H1 (cell line): Measurements from ENCODE around the gene CALY. TPM values are rescaled to one million over a fixed set of nuclear protein-coding genes. Genes with fewer than 3 reads are reported as not detected.

Source experiments
- CTCF ChIA-PET: fragments of 300-600 bp; sonication (Branson Sonifier 250); formaldehyde crosslinking; loops from one replicate; lab custom pipeline; 2021; ENCODE audit not compliant: partially characterized antibody; lab: Charles Lee
- POLR2A ChIA-PET: fragments of 300-600 bp; sonication (Branson Sonifier 250); formaldehyde crosslinking; loops from one replicate; lab custom pipeline; 2021; ENCODE audit warnings: inconsistent platforms; ENCODE audit not compliant: partially characterized antibody; lab: Charles Lee
- DNase-seq, 2 experiments: peaks; one replicate each; pipeline versions ENCODE4 v3.0.0 to v3.0.0-alpha.2; 2010 to 2022; ENCODE audit warnings: low spot score in 2 of 2, low read depth in 1 of 2, mixed read lengths in 1 of 2
- FAIRE-seq: peaks from 2 replicates; lab custom pipeline; 2011; peaks lifted over from hg19 to GRCh38; lab: Jason Lieb, UNC
- H2AFZ ChIP-seq: 2 replicates; pipeline ENCODE4 v1.8.1; 2012; ENCODE audit warnings: low read length, inconsistent platforms
- H2AK5ac ChIP-seq: 2 replicates; pipeline ENCODE4 v1.6.1; 2013; ENCODE audit warnings: low read depth, low read length
- H2BK120ac ChIP-seq: replicated peaks from 2 replicates; pipeline ENCODE3; 2013; ENCODE audit warnings: low read depth, low read length, inconsistent platforms
- H2BK12ac ChIP-seq: 2 replicates; pipeline ENCODE4 v1.6.1; 2013; ENCODE audit warnings: low read depth, low read length
- H2BK15ac ChIP-seq: 2 replicates; pipeline ENCODE4 v1.6.1; 2013; ENCODE audit warnings: low read length
- H2BK20ac ChIP-seq: 2 replicates; pipeline ENCODE4 v1.6.1; 2013; ENCODE audit warnings: low read length
- H2BK5ac ChIP-seq: 2 replicates; pipeline ENCODE4 v1.6.1; 2013; ENCODE audit warnings: low read depth, low read length
- H3K14ac ChIP-seq: 2 replicates; pipeline ENCODE4 v1.6.1; 2013; ENCODE audit warnings: inconsistent platforms; ENCODE audit not compliant: insufficient read length
- H3K18ac ChIP-seq: 2 replicates; pipeline ENCODE4 v1.6.1; 2013; ENCODE audit warnings: low read length; ENCODE audit errors: extremely low read depth
- H3K23ac ChIP-seq: 2 replicates; pipeline ENCODE4 v1.6.1; 2013; ENCODE audit warnings: inconsistent platforms; ENCODE audit not compliant: insufficient read length
- H3K23me2 ChIP-seq: 2 replicates; pipeline ENCODE4 v1.6.1; 2013; ENCODE audit warnings: low read depth, low read length
- H3K27ac ChIP-seq: 2 replicates; pipeline ENCODE4 v1.6.1; 2011; ENCODE audit warnings: low read depth, low read length, inconsistent platforms
- H3K27me3 ChIP-seq, 4 experiments: replicated peaks in 1 of 4; 1 replicate in 1 of 4; 2 replicates in 3 of 4; pipeline versions ENCODE4 v1.6.1 to v1.8.1; 2011 to 2013; ENCODE audit warnings: low read length in 3 of 4, mild to moderate bottlenecking in 3 of 4, inconsistent platforms in 2 of 4, mixed read lengths in 2 of 4, moderate library complexity in 1 of 4; ENCODE audit not compliant: control insufficient read depth in 3 of 4, insufficient read depth in 3 of 4; ENCODE audit errors: extremely low read depth in 1 of 4
- H3K36me3 ChIP-seq, 4 experiments: 2 replicates each; pipeline versions ENCODE4 v1.6.1 to v1.8.1; 2011 to 2013; ENCODE audit warnings: mild to moderate bottlenecking in 4 of 4, low read length in 3 of 4, moderate library complexity in 2 of 4, control low read depth in 1 of 4, inconsistent platforms in 1 of 4; ENCODE audit not compliant: insufficient read depth in 4 of 4, control insufficient read depth in 2 of 4
- H3K4ac ChIP-seq: replicated peaks from 2 replicates; pipeline ENCODE3; 2013; ENCODE audit warnings: low read length, low read depth, mixed read lengths, inconsistent platforms; ENCODE audit not compliant: insufficient read length
- H3K4me1 ChIP-seq, 4 experiments: replicated peaks in 1 of 4; 1 replicate in 1 of 4; 2 replicates in 3 of 4; pipeline versions ENCODE4 v1.6.1 to v1.8.1; 2011 to 2013; ENCODE audit warnings: low read length in 3 of 4, inconsistent platforms in 2 of 4, mixed read lengths in 1 of 4; ENCODE audit not compliant: insufficient read depth in 4 of 4, control insufficient read depth in 3 of 4
- H3K4me2 ChIP-seq, 2 experiments: 2 replicates each; pipeline versions ENCODE4 v1.6.1 to v1.8.1; 2011 to 2013; ENCODE audit warnings: low read depth in 2 of 2, low read length in 2 of 2, control low read depth in 1 of 2, inconsistent platforms in 1 of 2, mild to moderate bottlenecking in 1 of 2; ENCODE audit not compliant: insufficient read depth in 1 of 2
- H3K4me3 ChIP-seq, 4 experiments: fragments of 200-600, 300-600 bp in 1 of 4; sonication (generic), shearing (Covaris generic), sonication (Bioruptor Twin) in 1 of 4; 2 replicates each; pipeline versions ENCODE4 v1.5.1 to v1.8.1; 2011 to 2016; ENCODE audit warnings: low read length in 4 of 4, low read depth in 3 of 4, control low read depth in 2 of 4, inconsistent platforms in 2 of 4, mild to moderate bottlenecking in 2 of 4, mixed read lengths in 1 of 4, moderate library complexity in 1 of 4; ENCODE audit not compliant: insufficient read depth in 2 of 4; ENCODE audit errors: extremely low read depth in 1 of 4
- H3K56ac ChIP-seq: replicated peaks from 2 replicates; pipeline ENCODE3; 2013; ENCODE audit warnings: low read depth, mild to moderate bottlenecking, mixed read lengths, low read length, inconsistent platforms; ENCODE audit not compliant: insufficient read length
- H3K79me1 ChIP-seq: 2 replicates; pipeline ENCODE4 v1.6.1; 2013; ENCODE audit warnings: low read depth, low read length, control low read depth
- H3K79me2 ChIP-seq, 2 experiments: 2 replicates each; pipeline versions ENCODE4 v1.6.1 to v1.8.1; 2012 to 2013; ENCODE audit warnings: low read length in 2 of 2, mild to moderate bottlenecking in 2 of 2, inconsistent platforms in 1 of 2; ENCODE audit not compliant: insufficient read depth in 2 of 2, control insufficient read depth in 1 of 2
- H3K9ac ChIP-seq, 4 experiments: replicated peaks in 1 of 4; 1 replicate in 1 of 4; 2 replicates in 3 of 4; pipeline versions ENCODE4 v1.6.1 to v1.8.1; 2011 to 2013; ENCODE audit warnings: low read depth in 3 of 4, low read length in 3 of 4, control low read depth in 2 of 4, mild to moderate bottlenecking in 2 of 4, moderate library complexity in 2 of 4, inconsistent platforms in 1 of 4; ENCODE audit errors: extremely low read depth in 1 of 4
- H3K9me3 ChIP-seq, 2 experiments: 2 replicates each; pipeline versions ENCODE4 v1.6.1 to v1.8.1; 2012 to 2013; ENCODE audit warnings: mild to moderate bottlenecking in 2 of 2, moderate library complexity in 2 of 2, control low read depth in 1 of 2, inconsistent platforms in 1 of 2, low read depth in 1 of 2, low read length in 1 of 2, mixed read lengths in 1 of 2; ENCODE audit not compliant: insufficient read depth in 2 of 2
- H4K20me1 ChIP-seq, 2 experiments: replicated peaks in 1 of 2; 2 replicates each; pipeline versions ENCODE3 to v1.8.1; 2011 to 2013; ENCODE audit warnings: inconsistent platforms in 2 of 2, low read length in 2 of 2, mild to moderate bottlenecking in 1 of 2; ENCODE audit not compliant: insufficient read depth in 2 of 2, control insufficient read depth in 1 of 2
- H4K5ac ChIP-seq: 2 replicates; pipeline ENCODE4 v1.6.1; 2013; ENCODE audit warnings: low read length, low read depth, mixed read lengths, inconsistent platforms; ENCODE audit not compliant: insufficient read length
- H4K8ac ChIP-seq: 2 replicates; pipeline ENCODE4 v1.8.0; 2013; ENCODE audit warnings: mild to moderate bottlenecking, moderate library complexity, low read length, inconsistent platforms; ENCODE audit not compliant: insufficient read depth; ENCODE audit errors: extremely low read depth
- H4K91ac ChIP-seq: replicated peaks from 2 replicates; pipeline ENCODE3; 2013; ENCODE audit warnings: low read length, mixed read lengths, inconsistent platforms; ENCODE audit not compliant: insufficient read length
- EZH2 ChIP-seq: fragments of 200-600 bp; sonication (generic); IDR thresholded peaks from 2 replicates; pipeline ENCODE4 v1.7.1; 2012; ENCODE audit warnings: low read depth, mild to moderate bottlenecking, moderate library complexity, low read length, inconsistent platforms; ENCODE audit not compliant: severe bottlenecking
- HDAC6 ChIP-seq: IDR thresholded peaks from one replicate; pipeline ENCODE4 v1.7.1; 2012; ENCODE audit warnings: low read depth, mild to moderate bottlenecking, inconsistent platforms, low read length, moderate library complexity
- PHF8 ChIP-seq: fragments of 200-600 bp; sonication (generic); conservative IDR thresholded peaks from 2 replicates; pipeline ENCODE4 v1.7.1; 2012; ENCODE audit warnings: low read depth, mild to moderate bottlenecking, inconsistent platforms, low read length, moderate library complexity
- SP1 ChIP-seq: IDR thresholded peaks from 2 replicates; pipeline ENCODE4 v1.6.1; 2011; ENCODE audit warnings: low read depth, low read length
- WGBS, 2 experiments: shearing (Covaris generic) in 1 of 2; methylation state at CpG; one replicate each; pipeline versions ENCODE4 v1.1.6 to v1.1.7; 2013 to 2015; ENCODE audit warnings: low lambda C conversion rate in 2 of 2, mixed read lengths in 2 of 2, inconsistent platforms in 1 of 2, low coverage in 1 of 2, missing lambda C conversion rate in 1 of 2; ENCODE audit not compliant: insufficient replicate concordance in 2 of 2, insufficient coverage in 1 of 2, insufficient read length in 1 of 2; ENCODE audit errors: extremely low coverage in 1 of 2, missing lambda C conversion rate in 1 of 2; 5-methylcytosine and 5-hydroxymethylcytosine counted together
- polyA plus RNA-seq, 7 experiments: library from polyadenylated mRNA; depleted of rRNA in 3 of 7; stranded (reverse) in 5 of 7; unstranded in 2 of 7; fragments of >200 nt in 5 of 7; fragments of 200-250 nt in 2 of 7; gene quantifications; 1 replicate in 5 of 7; 2 replicates in 1 of 7; 4 replicates in 1 of 7; pipeline versions ENCODE4 v1.2.1 to v1.2.3, GENCODE V29; 2011 to 2013; ENCODE audit warnings: missing spikeins in 2 of 7, mixed read lengths in 2 of 7
- total RNA-seq: library from RNA; stranded (reverse); fragmentation: NEBNext Ultra II Directional; extraction: Animal tissue kit (Norgen Biotek cat#: 25700); gene quantifications from 2 replicates; pipeline ENCODE4 v1.2.1, GENCODE V29; 2021

Gene CALY
- total and polyA plus RNA-seq, 2 of the 8 experiments (the other 6 are each of a cell fraction or from before 2014, with no cell fraction given) = 1.3 to 1.5 TPM

GRCh38 chr10:133299224-133299623 is 37.5 kb downstream of the CALY start:
- H3K23me2 ChIP-seq = no peaks in the 10 kb centered on the region; the same call in 1 of the 2 replicates
- FAIRE-seq (no peak), DNase-seq (no peak)
- no peak overlapping the region for H3K14ac ChIP-seq
- ChIA-PET POLR2A (no interaction called here), CTCF (interaction anchor here (0.9 to 1.8 kb wide), 2 partner anchors 30 to 394 kb away, joined by 3 to 6 read pairs; no protein-coding TSS in a partner anchor)
- no peak overlapping the region for H2BK15ac ChIP-seq
- H3K79me2 ChIP-seq = peaks cover 0 to 15% of the 10 kb centered on the region in 2 experiments; a peak in 3 of 4 replicates
- H3K36me3 ChIP-seq = peaks cover 21 to 47% (median 43%) of the 10 kb centered on the region in 4 experiments
- H2AFZ ChIP-seq = no peak overlapping the region
- no peak overlapping the region for H2BK120ac ChIP-seq
- H4K91ac ChIP-seq = no peak overlapping the region
- H3K27me3 ChIP-seq = no peaks in the 10 kb centered on the region
- TF ChIP-seq PHF8 (no peak), SP1 (no peak), HDAC6 (no peak), EZH2 (no peak)
- 91% methylated on average over 10 of the region's 10 CpGs; no CpG with 5 or more reads in 1 of the 2 experiments for WGBS, 2 experiments
- no peak overlapping the region for H3K23ac ChIP-seq
- no peak overlapping the region for H2BK20ac ChIP-seq
- no peak overlapping the region for H2BK5ac ChIP-seq
- no peak overlapping the region for H3K4me3 ChIP-seq
- no peak overlapping the region for H3K56ac ChIP-seq
- H3K4me2 ChIP-seq = no peak overlapping the region
- H3K9ac ChIP-seq = no peak overlapping the region
- H3K4ac ChIP-seq = no peak overlapping the region
- H4K20me1 ChIP-seq = peaks cover 2 to 11% of the 10 kb centered on the region in 2 experiments
- no peak overlapping the region for H4K8ac ChIP-seq
- peaks cover 9% of the 10 kb centered on the region for H3K79me1 ChIP-seq
- no peak overlapping the region for H2AK5ac ChIP-seq
- H4K5ac ChIP-seq = no peak overlapping the region
- H3K27ac ChIP-seq = no peak overlapping the region
- H3K18ac ChIP-seq = no peak overlapping the region
- H2BK12ac ChIP-seq = no peak overlapping the region
- H3K4me1 ChIP-seq = no peaks in the 10 kb centered on the region
- H3K9me3 ChIP-seq = no peaks in the 10 kb centered on the region
